CD4-positive, alpha-beta memory T cell (primary cell): Measurements from ENCODE around the gene TPRG1. TPM values are rescaled to one million over a fixed set of nuclear protein-coding genes. Genes with fewer than 3 reads are reported as not detected.

Source experiments
- CTCF ChIA-PET: fragments of 350-600 bp; sonication (Branson Sonifier 250); formaldehyde crosslinking; loops from one replicate; lab custom pipeline; 2021; ENCODE audit warnings: inconsistent platforms; ENCODE audit not compliant: partially characterized antibody; lab: Charles Lee
- POLR2A ChIA-PET: fragments of 350-600 bp; sonication (Branson Sonifier 250); formaldehyde crosslinking; loops from one replicate; lab custom pipeline; 2021; ENCODE audit not compliant: partially characterized antibody; lab: Charles Lee
- DNase-seq, 5 donors: peaks; one replicate each; pipeline versions ENCODE4 v3.0.0 to v3.0.0-alpha.2; 2020 to 2022; ENCODE audit warnings: mixed read lengths in 1 of 5
- H3K27ac ChIP-seq: one replicate; pipeline ENCODE4 v1.7.0; 2013; ENCODE audit warnings: low read depth, low read length
- H3K27me3 ChIP-seq: 2 replicates; pipeline ENCODE4 v1.7.0; 2013; ENCODE audit warnings: mild to moderate bottlenecking, low read length, moderate library complexity; ENCODE audit not compliant: insufficient read depth
- H3K36me3 ChIP-seq: 2 replicates; pipeline ENCODE4 v1.7.0; 2013; ENCODE audit warnings: mild to moderate bottlenecking, low read length, moderate library complexity; ENCODE audit not compliant: insufficient read depth
- H3K4me1 ChIP-seq: 2 replicates; pipeline ENCODE4 v1.7.0; 2013; ENCODE audit warnings: mild to moderate bottlenecking, low read length, moderate library complexity; ENCODE audit not compliant: insufficient read depth
- H3K4me3 ChIP-seq, 2 donors: one replicate each; pipeline ENCODE4 v1.7.0; 2013; ENCODE audit warnings: low read length in 2 of 2, mild to moderate bottlenecking in 1 of 2
- H3K9me3 ChIP-seq, 2 donors: one replicate each; pipeline ENCODE4 v1.7.0; 2013; ENCODE audit warnings: low read length in 2 of 2, control low read depth in 1 of 2; ENCODE audit not compliant: control insufficient read depth in 1 of 2
- H3K27ac Mint-ChIP-seq, 7 donors: one replicate each; pipeline ENCODE4 v1.8.0; 2020 to 2021; ENCODE audit warnings: mixed read lengths in 7 of 7, mild to moderate bottlenecking in 6 of 7, inconsistent platforms in 3 of 7, moderate library complexity in 3 of 7
- H3K27me3 Mint-ChIP-seq, 2 donors: one replicate each; pipeline ENCODE4 v1.8.0; 2020 to 2021; ENCODE audit warnings: mixed read lengths in 2 of 2
- H3K36me3 Mint-ChIP-seq, 2 donors: one replicate each; pipeline ENCODE4 v1.8.0; 2020 to 2021; ENCODE audit warnings: mixed read lengths in 2 of 2, inconsistent platforms in 1 of 2, mild to moderate bottlenecking in 1 of 2
- H3K4me1 Mint-ChIP-seq, 4 donors: one replicate each; pipeline ENCODE4 v1.8.0; 2020 to 2021; ENCODE audit warnings: mixed read lengths in 4 of 4, mild to moderate bottlenecking in 1 of 4
- H3K4me3 Mint-ChIP-seq, 8 donors: one replicate each; pipeline ENCODE4 v1.8.0; 2020 to 2021; ENCODE audit warnings: mixed read lengths in 8 of 8, mild to moderate bottlenecking in 7 of 8, moderate library complexity in 6 of 8, inconsistent platforms in 3 of 8
- H3K9me3 Mint-ChIP-seq, 8 donors: one replicate each; pipeline ENCODE4 v1.8.0; 2020 to 2021; ENCODE audit warnings: mixed read lengths in 8 of 8, mild to moderate bottlenecking in 5 of 8, inconsistent platforms in 3 of 8, moderate library complexity in 1 of 8
- intact Hi-C: fragments of 100-400 bp; cut with micrococcal nuclease; formaldehyde crosslinking; loops from one replicate; pipeline ENCODE4 v1.15.1; 2023
- polyA plus RNA-seq, 2 donors: library from polyadenylated mRNA; unstranded; fragments of 300-500 nt; fragmentation: Illumina TruSeq; gene quantifications; one replicate each; pipeline ENCODE4 v1.2.3, GENCODE V29; 2021
- total RNA-seq, 2 experiments: library from RNA; stranded (reverse); gene quantifications; one replicate each; pipeline ENCODE4 v1.2.3, GENCODE V29; 2021

Gene TPRG1
- total and polyA plus RNA-seq, 4 experiments from 2014 or later: 8.2 to 61.4 (median 31.7) TPM

- Mint-ChIP-seq H3K27me3 (no peaks in the 10 kb centered on the region), H3K4me3 (no peak overlapping the region), H3K4me1 (peaks cover 0 to 3% (median under 1%) of the 10 kb centered on the region in 4 donors), H3K36me3 (no peaks in the 10 kb centered on the region), H3K27ac (no peak overlapping the region), H3K9me3 (no peaks in the 10 kb centered on the region)
- POLR2A ChIA-PET: interaction anchor here (0.6 kb wide), 1 partner anchor 31 kb away, joined by 3 read pairs; no protein-coding TSS in a partner anchor
- Histone ChIP-seq H3K27me3 (no peaks in the 10 kb centered on the region), H3K4me3 (no peak overlapping the region), H3K4me1 (peaks cover 3% of the 10 kb centered on the region), H3K36me3 (no peaks in the 10 kb centered on the region), H3K27ac (no peak overlapping the region), H3K9me3 (no peaks in the 10 kb centered on the region)
- intact Hi-C loops: no loop called here
- CTCF ChIA-PET: no interaction called here
- DNase-seq: no peak
These were observed 192.0 kb downstream of the TPRG1 start for GRCh38 chr3:189363590-189364255.

GRCh38 chr3:189365609-189366564 is 194.1 kb downstream of the TPRG1 start:
- Mint-ChIP-seq H3K36me3 (peaks cover 0 to 3% of the 10 kb centered on the region in 2 donors), H3K27me3 (no peaks in the 10 kb centered on the region), H3K9me3 (no peaks in the 10 kb centered on the region), H3K27ac (no peak overlapping the region), H3K4me3 (no peak overlapping the region), H3K4me1 (peaks cover 0 to 1% (median under 1%) of the 10 kb centered on the region in 4 donors)
- no peak for DNase-seq
- POLR2A ChIA-PET: interaction anchor here (1.0 kb wide), 1 partner anchor 10 kb away, joined by 3 read pairs; no protein-coding TSS in a partner anchor
- H3K27ac ChIP-seq: no peak overlapping the region
- CTCF ChIA-PET: interaction anchor here (0.6 to 1.2 kb wide), 2 partner anchors 9 to 374 kb away, joined by 4 to 5 read pairs; no protein-coding TSS in a partner anchor
- no peaks in the 10 kb centered on the region for H3K27me3 ChIP-seq
- intact Hi-C loops: no loop called here
- H3K36me3 ChIP-seq: no peaks in the 10 kb centered on the region
- no peak overlapping the region for H3K4me3 ChIP-seq
- no peaks in the 10 kb centered on the region for H3K9me3 ChIP-seq
- H3K4me1 ChIP-seq: peaks cover 3% of the 10 kb centered on the region

GRCh38 chr3:189368384-189368783 is 196.6 kb downstream of the TPRG1 start:
- Histone ChIP-seq H3K4me3 (no peak overlapping the region), H3K27me3 (no peaks in the 10 kb centered on the region), H3K9me3 (no peaks in the 10 kb centered on the region), H3K36me3 (no peaks in the 10 kb centered on the region), H3K27ac (no peak overlapping the region), H3K4me1 (peaks cover 3% of the 10 kb centered on the region)
- Mint-ChIP-seq H3K36me3 (peaks cover 0 to 3% of the 10 kb centered on the region in 2 donors), H3K4me3 (no peak overlapping the region), H3K9me3 (no peaks in the 10 kb centered on the region), H3K27me3 (no peaks in the 10 kb centered on the region), H3K27ac (no peak overlapping the region), H3K4me1 (peaks cover 0 to 7% (median 3%) of the 10 kb centered on the region in 4 donors)
- POLR2A ChIA-PET: interaction anchor here (1.5 kb wide), 1 partner anchor 43 kb away, joined by 4 read pairs; no protein-coding TSS in a partner anchor
- CTCF ChIA-PET: interaction anchor here (2.9 kb wide), 1 partner anchor 13 kb away, joined by 8 read pairs; no protein-coding TSS in a partner anchor
- no peak for DNase-seq
- intact Hi-C loops: no loop called here

GRCh38 chr3:189369636-189370035 is 197.9 kb downstream of the TPRG1 start:
- Mint-ChIP-seq H3K4me3 (no peak overlapping the region), H3K36me3 (peaks cover 0 to 3% of the 10 kb centered on the region in 2 donors), H3K27ac (no peak overlapping the region), H3K9me3 (no peaks in the 10 kb centered on the region), H3K27me3 (no peaks in the 10 kb centered on the region), H3K4me1 (peaks cover 0 to 7% (median 3%) of the 10 kb centered on the region in 4 donors)
- H3K27ac ChIP-seq: no peak overlapping the region
- H3K36me3 ChIP-seq: no peaks in the 10 kb centered on the region
- H3K9me3 ChIP-seq: no peaks in the 10 kb centered on the region
- no peaks in the 10 kb centered on the region for H3K27me3 ChIP-seq
- DNase-seq: no peak
- POLR2A ChIA-PET: no interaction called here
- intact Hi-C loops: no loop called here
- CTCF ChIA-PET: interaction anchor here (1.4 to 2.9 kb wide), 2 partner anchors 14 to 97 kb away, joined by 5 to 8 read pairs; no protein-coding TSS in a partner anchor
- peaks cover 3% of the 10 kb centered on the region for H3K4me1 ChIP-seq
- no peak overlapping the region for H3K4me3 ChIP-seq

- no peaks in the 10 kb centered on the region for H3K27me3 ChIP-seq
- CTCF ChIA-PET: interaction anchor here (1.0 to 1.1 kb wide), 2 partner anchors 12 to 16 kb away, joined by 3 to 4 read pairs; no protein-coding TSS in a partner anchor
- intact Hi-C loops: no loop called here
- no peak for DNase-seq
- H3K27ac Mint-ChIP-seq: no peak overlapping the region
- no peak overlapping the region for H3K27ac ChIP-seq
- H3K9me3 ChIP-seq: no peaks in the 10 kb centered on the region
- H3K4me3 ChIP-seq: no peak overlapping the region
- H3K4me1 ChIP-seq: peaks cover 3% of the 10 kb centered on the region
- peaks cover 0 to 7% (median 3%) of the 10 kb centered on the region in 4 donors for H3K4me1 Mint-ChIP-seq
- H3K4me3 Mint-ChIP-seq: no peak overlapping the region
- no peaks in the 10 kb centered on the region for H3K36me3 ChIP-seq
- peaks cover 0 to 3% of the 10 kb centered on the region in 2 donors for H3K36me3 Mint-ChIP-seq
- H3K9me3 Mint-ChIP-seq: peaks cover 0 to 5% (median 2%) of the 10 kb centered on the region in 8 donors
- POLR2A ChIA-PET: interaction anchor here (0.6 to 1.5 kb wide), 2 partner anchors 16 to 664 kb away, joined by 3 to 4 read pairs; no protein-coding TSS in a partner anchor
- no peaks in the 10 kb centered on the region for H3K27me3 Mint-ChIP-seq
These were observed 200.5 kb downstream of the TPRG1 start for GRCh38 chr3:189372243-189372642.
